ENCODE results near the gene TMEM132A.

Gene TMEM132A

GRCh38 chr11:60933416-60934123, 9.3 kb downstream of the TMEM132A start:
- no peaks in the 10 kb centered on the region for H3K4me1 ChIP-seq (ENCODE audit: insufficient read depth, low read length)
- H3K27me3 ChIP-seq (ENCODE audit: control insufficient read depth in 1 of 2, insufficient read depth in 2 of 2, low read length in 2 of 2) = no peaks in the 10 kb centered on the region
- H3K9ac ChIP-seq (ENCODE audit: low read length) = no peak overlapping the region
- H3K27ac ChIP-seq (ENCODE audit: low read depth, low read length) = no peak overlapping the region
- no peaks in the 10 kb centered on the region for H3K9me3 ChIP-seq (ENCODE audit: low read length)
- no peak overlapping the region for H3K4me3 ChIP-seq (ENCODE audit: low read depth in 1 of 2, low read length in 2 of 2)
- no peaks in the 10 kb centered on the region for H3K36me3 ChIP-seq (ENCODE audit: insufficient read depth, low read length)

- peaks cover 3% of the 10 kb centered on the region for H3K36me3 ChIP-seq (ENCODE audit: insufficient read depth, low read length)
- no peaks in the 10 kb centered on the region for H3K9me3 ChIP-seq (ENCODE audit: low read length)
- H3K4me3 ChIP-seq (ENCODE audit: low read depth in 1 of 2, low read length in 2 of 2) = no peak overlapping the region
- H3K9ac ChIP-seq (ENCODE audit: low read length) = no peak overlapping the region
- no peaks in the 10 kb centered on the region for H3K27me3 ChIP-seq (ENCODE audit: control insufficient read depth in 1 of 2, insufficient read depth in 2 of 2, low read length in 2 of 2)
- no peak overlapping the region for H3K27ac ChIP-seq (ENCODE audit: low read depth, low read length)
- H3K4me1 ChIP-seq (ENCODE audit: insufficient read depth, low read length) = no peaks in the 10 kb centered on the region
Observed at GRCh38 chr11:60934124-60934789, 10.0 kb downstream of the TMEM132A start.

DNA sequence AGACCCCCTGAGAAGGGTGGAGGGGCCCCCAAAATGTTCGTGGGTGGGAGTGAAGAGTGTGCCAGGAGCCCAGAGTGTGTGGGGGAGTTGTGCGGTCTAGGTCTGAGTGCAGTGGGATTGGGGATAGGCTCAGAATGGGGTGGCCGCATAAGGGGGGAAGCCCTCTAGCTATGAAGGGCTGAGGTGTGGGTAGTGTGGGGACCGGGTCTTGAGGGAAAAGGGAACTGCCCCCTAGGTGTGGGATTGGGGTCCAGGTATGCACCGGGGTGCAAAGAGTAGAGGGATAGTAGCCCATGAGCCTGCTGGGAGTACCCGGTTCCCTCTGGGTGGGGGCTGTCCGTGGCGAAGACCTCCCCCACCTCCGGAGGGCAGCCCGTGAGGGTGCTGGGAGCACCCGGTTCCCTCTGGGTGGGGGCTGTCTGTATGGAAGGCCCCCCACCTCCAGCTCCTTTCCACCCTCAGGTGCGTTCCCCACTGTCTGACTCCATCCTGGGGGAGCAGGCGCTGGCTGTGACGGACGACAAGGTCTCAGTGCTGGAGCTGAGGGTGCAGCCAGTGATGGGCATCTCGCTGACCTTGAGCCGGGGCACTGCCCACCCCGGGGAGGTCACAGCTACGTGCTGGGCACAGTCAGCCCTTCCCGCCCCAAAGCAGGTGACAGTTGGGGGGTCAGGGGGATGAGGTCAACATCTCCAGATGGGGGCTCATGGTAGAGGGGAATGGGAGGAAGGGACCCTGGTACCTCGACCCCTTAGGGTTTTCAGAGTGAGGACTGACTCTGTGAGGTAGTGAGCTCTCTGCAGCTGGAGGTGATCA, 10.7 kb downstream of the TMEM132A start:
- no peak overlapping the region for H3K27ac ChIP-seq (ENCODE audit: low read depth, low read length)
- H3K9me3 ChIP-seq (ENCODE audit: low read length) = no peaks in the 10 kb centered on the region
- no peaks in the 10 kb centered on the region for H3K4me1 ChIP-seq (ENCODE audit: insufficient read depth, low read length)
- no peaks in the 10 kb centered on the region for H3K27me3 ChIP-seq (ENCODE audit: control insufficient read depth in 1 of 2, insufficient read depth in 2 of 2, low read length in 2 of 2)
- H3K36me3 ChIP-seq (ENCODE audit: insufficient read depth, low read length) = peaks cover 10% of the 10 kb centered on the region
- no peak overlapping the region for H3K4me3 ChIP-seq (ENCODE audit: low read depth in 1 of 2, low read length in 2 of 2)
- no peak overlapping the region for H3K9ac ChIP-seq (ENCODE audit: low read length)

GRCh38 chr11:60935676-60936442, 11.6 kb downstream of the TMEM132A start:
- H3K27ac ChIP-seq (ENCODE audit: low read depth, low read length) = no peak overlapping the region
- H3K36me3 ChIP-seq (ENCODE audit: insufficient read depth, low read length) = peaks cover 13% of the 10 kb centered on the region
- H3K4me3 ChIP-seq (ENCODE audit: low read depth in 1 of 2, low read length in 2 of 2) = no peak overlapping the region
- no peaks in the 10 kb centered on the region for H3K9me3 ChIP-seq (ENCODE audit: low read length)
- H3K4me1 ChIP-seq (ENCODE audit: insufficient read depth, low read length) = no peaks in the 10 kb centered on the region
- no peaks in the 10 kb centered on the region for H3K27me3 ChIP-seq (ENCODE audit: control insufficient read depth in 1 of 2, insufficient read depth in 2 of 2, low read length in 2 of 2)
- no peak overlapping the region for H3K9ac ChIP-seq (ENCODE audit: low read length)

DNA sequence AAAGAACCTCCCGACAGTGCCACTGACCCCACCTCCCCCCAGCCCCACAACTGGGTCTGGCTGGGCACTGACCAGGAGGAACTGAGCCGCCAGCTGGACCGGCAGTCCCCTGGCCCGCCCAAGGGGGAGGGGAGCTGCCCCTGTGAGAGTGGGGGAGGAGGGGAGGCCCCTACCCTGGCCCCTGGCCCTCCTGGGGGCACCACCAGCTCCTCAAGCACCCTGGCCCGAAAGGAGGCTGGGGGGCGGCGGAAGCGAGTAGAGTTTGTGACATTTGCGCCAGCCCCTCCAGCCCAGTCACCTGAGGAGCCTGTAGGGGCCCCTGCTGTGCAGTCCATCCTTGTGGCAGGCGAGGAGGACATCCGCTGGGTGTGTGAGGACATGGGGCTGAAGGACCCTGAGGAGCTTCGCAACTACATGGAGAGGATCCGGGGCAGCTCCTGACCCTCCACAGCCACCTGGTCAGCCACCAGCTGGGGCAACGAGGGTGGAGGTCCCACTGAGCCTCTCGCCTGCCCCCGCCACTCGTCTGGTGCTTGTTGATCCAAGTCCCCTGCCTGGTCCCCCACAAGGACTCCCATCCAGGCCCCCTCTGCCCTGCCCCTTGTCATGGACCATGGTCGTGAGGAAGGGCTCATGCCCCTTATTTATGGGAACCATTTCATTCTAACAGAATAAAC, 12.3 kb downstream of the TMEM132A start:
- Histone ChIP-seq H3K27me3 (ENCODE audit: control insufficient read depth in 1 of 2, insufficient read depth in 2 of 2, low read length in 2 of 2) (no peaks in the 10 kb centered on the region), H3K4me3 (ENCODE audit: low read depth in 1 of 2, low read length in 2 of 2) (no peak overlapping the region), H3K4me1 (ENCODE audit: insufficient read depth, low read length) (no peaks in the 10 kb centered on the region), H3K9me3 (ENCODE audit: low read length) (no peaks in the 10 kb centered on the region), H3K36me3 (ENCODE audit: insufficient read depth, low read length) (peaks cover 18% of the 10 kb centered on the region), H3K9ac (ENCODE audit: low read length) (no peak overlapping the region), H3K27ac (ENCODE audit: low read depth, low read length) (no peak overlapping the region)

GRCh38 chr11:60937144-60937527, 12.9 kb downstream of the TMEM132A start:
- Histone ChIP-seq H3K4me1 (ENCODE audit: insufficient read depth, low read length) (no peaks in the 10 kb centered on the region), H3K9ac (ENCODE audit: low read length) (no peak overlapping the region), H3K36me3 (ENCODE audit: insufficient read depth, low read length) (peaks cover 23% of the 10 kb centered on the region), H3K27me3 (ENCODE audit: control insufficient read depth in 1 of 2, insufficient read depth in 2 of 2, low read length in 2 of 2) (no peaks in the 10 kb centered on the region), H3K9me3 (ENCODE audit: low read length) (no peaks in the 10 kb centered on the region), H3K4me3 (ENCODE audit: low read depth in 1 of 2, low read length in 2 of 2) (no peak overlapping the region), H3K27ac (ENCODE audit: low read depth, low read length) (no peak overlapping the region)

DNA sequence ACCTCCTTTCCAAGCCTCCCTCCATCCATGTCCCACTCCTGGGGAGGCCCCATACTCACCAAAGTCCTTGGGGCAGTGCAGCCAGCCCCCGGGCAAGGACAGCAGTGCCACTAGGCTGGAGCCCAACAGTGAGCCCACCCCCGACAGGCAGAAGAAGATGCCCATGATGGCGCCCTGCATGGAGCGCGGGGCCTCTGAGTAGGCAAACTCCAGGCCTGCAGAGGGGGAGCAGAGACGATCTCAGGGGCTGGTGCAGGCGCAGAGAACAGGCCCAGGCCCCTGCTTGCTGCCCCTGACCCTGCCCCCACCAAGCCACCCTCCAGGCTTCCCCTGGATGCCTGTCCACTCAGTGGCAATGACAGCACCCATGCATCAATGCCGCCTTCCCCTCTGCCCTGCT, 13.6 kb downstream of the TMEM132A start:
- no peak overlapping the region for H3K4me3 ChIP-seq (ENCODE audit: low read depth in 1 of 2, low read length in 2 of 2)
- H3K9me3 ChIP-seq (ENCODE audit: low read length) = no peaks in the 10 kb centered on the region
- H3K27me3 ChIP-seq (ENCODE audit: control insufficient read depth in 1 of 2, insufficient read depth in 2 of 2, low read length in 2 of 2) = no peaks in the 10 kb centered on the region
- no peak overlapping the region for H3K27ac ChIP-seq (ENCODE audit: low read depth, low read length)
- no peaks in the 10 kb centered on the region for H3K4me1 ChIP-seq (ENCODE audit: insufficient read depth, low read length)
- peaks cover 24% of the 10 kb centered on the region for H3K36me3 ChIP-seq (ENCODE audit: insufficient read depth, low read length)
- no peak overlapping the region for H3K9ac ChIP-seq (ENCODE audit: low read length)

GRCh38 chr11:60938500-60938899, 14.2 kb downstream of the TMEM132A start:
- Histone ChIP-seq H3K27me3 (ENCODE audit: control insufficient read depth in 1 of 2, insufficient read depth in 2 of 2, low read length in 2 of 2) (no peaks in the 10 kb centered on the region), H3K4me3 (ENCODE audit: low read depth in 1 of 2, low read length in 2 of 2) (no peak overlapping the region), H3K9ac (ENCODE audit: low read length) (no peak overlapping the region), H3K36me3 (ENCODE audit: insufficient read depth, low read length) (peaks cover 24% of the 10 kb centered on the region), H3K9me3 (ENCODE audit: low read length) (no peaks in the 10 kb centered on the region), H3K4me1 (ENCODE audit: insufficient read depth, low read length) (no peaks in the 10 kb centered on the region), H3K27ac (ENCODE audit: low read depth, low read length) (no peak overlapping the region)

DNA sequence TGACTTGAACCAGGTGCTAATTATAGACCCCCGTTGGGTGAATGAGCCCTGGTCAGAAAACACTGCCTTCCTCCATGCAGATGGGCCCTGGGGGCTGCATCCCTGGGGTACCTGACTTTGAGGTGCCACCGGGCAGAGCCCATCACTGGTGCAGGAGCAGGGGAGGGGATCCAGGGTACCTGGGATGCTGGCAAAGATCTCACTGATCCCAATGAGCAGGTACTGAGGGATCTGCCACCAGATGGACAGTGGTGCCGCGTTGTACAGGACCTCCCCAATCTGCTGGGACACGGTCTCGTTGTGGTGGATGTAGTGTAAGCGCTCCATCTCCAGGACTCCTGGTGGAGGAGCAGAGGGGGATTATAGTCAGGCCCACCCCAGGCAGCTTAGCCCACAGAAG, 15.0 kb downstream of the TMEM132A start:
- Histone ChIP-seq H3K4me3 (ENCODE audit: low read depth in 1 of 2, low read length in 2 of 2) (no peak overlapping the region), H3K9ac (ENCODE audit: low read length) (no peak overlapping the region), H3K4me1 (ENCODE audit: insufficient read depth, low read length) (no peaks in the 10 kb centered on the region), H3K36me3 (ENCODE audit: insufficient read depth, low read length) (peaks cover 24% of the 10 kb centered on the region), H3K27me3 (ENCODE audit: control insufficient read depth in 1 of 2, insufficient read depth in 2 of 2, low read length in 2 of 2) (no peaks in the 10 kb centered on the region), H3K27ac (ENCODE audit: low read depth, low read length) (no peak overlapping the region), H3K9me3 (ENCODE audit: low read length) (no peaks in the 10 kb centered on the region)

GRCh38 chr11:60939855-60940254, 15.6 kb downstream of the TMEM132A start:
- H3K27ac ChIP-seq (ENCODE audit: low read depth, low read length) = no peak overlapping the region
- no peaks in the 10 kb centered on the region for H3K27me3 ChIP-seq (ENCODE audit: control insufficient read depth in 1 of 2, insufficient read depth in 2 of 2, low read length in 2 of 2)
- no peaks in the 10 kb centered on the region for H3K9me3 ChIP-seq (ENCODE audit: low read length)

More at GRCh38 chr11:60939855-60940254, 15.6 kb downstream of the TMEM132A start:
- no peak overlapping the region for H3K4me3 ChIP-seq (ENCODE audit: low read depth in 1 of 2, low read length in 2 of 2)
- no peak overlapping the region for H3K9ac ChIP-seq (ENCODE audit: low read length)
- H3K36me3 ChIP-seq (ENCODE audit: insufficient read depth, low read length) = peaks cover 30% of the 10 kb centered on the region
- H3K4me1 ChIP-seq (ENCODE audit: insufficient read depth, low read length) = no peaks in the 10 kb centered on the region

Measured in muscle layer of colon (tissue), 2 donors.